GM23338 (cell line): ENCODE measurements around the gene CDC73. TPM values are rescaled to one million over a fixed set of nuclear protein-coding genes. Genes with fewer than 3 reads are reported as not detected.

Source experiments
- ATAC-seq: fragments of 200-7000 bp; cut with Tn5 transposase; 3 replicates; pipeline ENCODE4 v1.9.1; 2020
- DNase-seq: peaks from one replicate; pipeline ENCODE4 v3.0.0-alpha.2; 2015; ENCODE audit warnings: low spot score
- H2AFZ ChIP-seq: fragments of 200-600 bp; sonication (generic); 2 replicates; pipeline ENCODE4 v1.8.0; 2016; ENCODE audit warnings: antibody characterized with exemption, mild to moderate bottlenecking, moderate library complexity
- H3F3A ChIP-seq: fragments of 200-600 bp; sonication (generic); replicated peaks from 2 replicates; pipeline ENCODE4 v1.8.0; 2017; ENCODE audit warnings: antibody characterized with exemption, mixed run types, low read depth
- H3K27ac ChIP-seq: fragments of 200-600 bp; sonication (generic); 2 replicates; pipeline ENCODE4 v1.6.1; 2016; ENCODE audit warnings: low read depth
- H3K27me3 ChIP-seq: fragments of 200-600 bp; sonication (generic); 2 replicates; pipeline ENCODE4 v1.8.0; 2016; ENCODE audit warnings: mild to moderate bottlenecking, mixed run types, moderate library complexity; ENCODE audit not compliant: insufficient read depth
- H3K36me3 ChIP-seq: fragments of 200-600 bp; sonication (generic); 2 replicates; pipeline ENCODE4 v1.8.0; 2016; ENCODE audit warnings: mild to moderate bottlenecking; ENCODE audit not compliant: insufficient read depth
- H3K4me1 ChIP-seq: fragments of 200-600 bp; sonication (generic); 2 replicates; pipeline ENCODE4 v1.8.0; 2016; ENCODE audit warnings: mild to moderate bottlenecking, moderate library complexity; ENCODE audit not compliant: insufficient read depth
- H3K4me2 ChIP-seq: fragments of 200-600 bp; sonication (generic); 2 replicates; pipeline ENCODE4 v1.7.1; 2017; ENCODE audit warnings: mixed run types
- H3K4me3 ChIP-seq: fragments of 200-600 bp; sonication (generic); 2 replicates; pipeline ENCODE4 v1.6.1; 2016; ENCODE audit warnings: mixed run types
- H3K79me2 ChIP-seq: fragments of 200-600 bp; sonication (generic); replicated peaks from 2 replicates; pipeline ENCODE4 v1.8.0; 2017; ENCODE audit warnings: mild to moderate bottlenecking; ENCODE audit not compliant: insufficient read depth
- H3K9me2 ChIP-seq: fragments of 200-600 bp; sonication (generic); 2 replicates; pipeline ENCODE4 v1.8.0; 2017; ENCODE audit not compliant: insufficient read depth
- H4K20me1 ChIP-seq: fragments of 200-600 bp; sonication (generic); replicated peaks from 2 replicates; pipeline ENCODE4 v1.8.0; 2017; ENCODE audit warnings: mild to moderate bottlenecking; ENCODE audit not compliant: insufficient read depth
- H3K27ac Mint-ChIP-seq: 2 replicates; pipeline ENCODE4 v1.8.0; 2020; ENCODE audit warnings: inconsistent platforms, mild to moderate bottlenecking, moderate library complexity, mixed read lengths
- H3K27me3 Mint-ChIP-seq: 3 replicates; pipeline ENCODE4 v1.8.0; 2022; ENCODE audit warnings: low read depth, mild to moderate bottlenecking, moderate library complexity, mixed read lengths, inconsistent platforms; ENCODE audit not compliant: insufficient read depth, poor library complexity
- H3K36me3 Mint-ChIP-seq: 3 replicates; pipeline ENCODE4 v1.8.0; 2021; ENCODE audit warnings: low read depth, mild to moderate bottlenecking, inconsistent platforms, moderate library complexity, mixed read lengths
- H3K4me1 Mint-ChIP-seq: 3 replicates; pipeline ENCODE4 v1.8.0; 2020; ENCODE audit warnings: mild to moderate bottlenecking, inconsistent platforms, mixed read lengths
- H3K4me3 Mint-ChIP-seq: 3 replicates; pipeline ENCODE4 v1.8.0; 2021; ENCODE audit warnings: moderate library complexity, mild to moderate bottlenecking, inconsistent platforms, mixed read lengths
- H3K9me3 Mint-ChIP-seq: 3 replicates; pipeline ENCODE4 v1.8.0; 2020; ENCODE audit warnings: moderate library complexity, mild to moderate bottlenecking, inconsistent platforms, mixed read lengths
- CREB1 ChIP-seq: fragments of 250-450 bp; sonication (Bioruptor Pico); IDR thresholded peaks from 2 replicates; pipeline ENCODE4 v1.5.0; 2020; ENCODE audit warnings: low read depth, mild to moderate bottlenecking, moderate library complexity
- JUNB ChIP-seq: IDR thresholded peaks from one replicate; pipeline ENCODE4 v1.6.1; 2016; ENCODE audit warnings: antibody characterized with exemption; ENCODE audit not compliant: unreplicated experiment
- POLR2AphosphoS5 ChIP-seq: IDR thresholded peaks from 2 replicates; pipeline ENCODE4 v1.6.1; 2016; ENCODE audit warnings: antibody characterized with exemption, low read depth
- STAT1 ChIP-seq: IDR thresholded peaks from one replicate; pipeline ENCODE4 v1.6.1; 2016; ENCODE audit warnings: antibody characterized with exemption; ENCODE audit not compliant: unreplicated experiment
- ZNF114 ChIP-seq: fragments of 250-450 bp; sonication (Bioruptor Pico); IDR thresholded peaks from 2 replicates; pipeline ENCODE4 v1.5.0; 2020; ENCODE audit warnings: mild to moderate bottlenecking, moderate library complexity
- ZNF331 ChIP-seq: fragments of 250-450 bp; sonication (Bioruptor Pico); IDR thresholded peaks from 2 replicates; pipeline ENCODE4 v1.5.0; 2020; ENCODE audit warnings: low read depth, mild to moderate bottlenecking, moderate library complexity
- polyA plus RNA-seq: library from polyadenylated mRNA; unstranded; fragments of >200 nt; fragmentation: Nextera tagmentation; extraction: Ambion mirVana; gene quantifications from 2 replicates; pipeline ENCODE4 v1.2.1, GENCODE V29; 2016
- total RNA-seq: library from RNA; depleted of rRNA; stranded (reverse); fragments of >200 nt; shearing (Covaris generic); gene quantifications from 2 replicates; pipeline ENCODE4 v1.2.3, GENCODE V29; 2014
- TF ChIP-seq, protein P1 (sequence below): IDR thresholded peaks from 2 replicates; pipeline ENCODE4 v1.6.1; 2016; ENCODE audit warnings: antibody characterized with exemption
- TF ChIP-seq, protein P2 (sequence below), 2 experiments: fragments of 200-600 bp in 1 of 2; sonication (generic) in 1 of 2; conservative IDR thresholded peaks; 2 replicates each; pipeline versions ENCODE4 v1.5.1 to v1.6.1; 2016 to 2017; ENCODE audit warnings: antibody characterized with exemption in 2 of 2, low read depth in 2 of 2, mild to moderate bottlenecking in 2 of 2, moderate library complexity in 1 of 2
- TF ChIP-seq, protein P3 (sequence below): fragments of 250-450 bp; sonication (Bioruptor Pico); IDR thresholded peaks from 2 replicates; pipeline ENCODE4 v1.5.0; 2020; ENCODE audit warnings: mild to moderate bottlenecking, moderate library complexity
- TF ChIP-seq, protein P4 (sequence below): IDR thresholded peaks from one replicate; pipeline ENCODE4 v1.6.1; 2018; ENCODE audit warnings: antibody characterized with exemption; ENCODE audit not compliant: unreplicated experiment

Gene CDC73
- total and polyA plus RNA-seq, 2 experiments from 2014 or later, result 40.4 to 63.2 TPM

DNA sequence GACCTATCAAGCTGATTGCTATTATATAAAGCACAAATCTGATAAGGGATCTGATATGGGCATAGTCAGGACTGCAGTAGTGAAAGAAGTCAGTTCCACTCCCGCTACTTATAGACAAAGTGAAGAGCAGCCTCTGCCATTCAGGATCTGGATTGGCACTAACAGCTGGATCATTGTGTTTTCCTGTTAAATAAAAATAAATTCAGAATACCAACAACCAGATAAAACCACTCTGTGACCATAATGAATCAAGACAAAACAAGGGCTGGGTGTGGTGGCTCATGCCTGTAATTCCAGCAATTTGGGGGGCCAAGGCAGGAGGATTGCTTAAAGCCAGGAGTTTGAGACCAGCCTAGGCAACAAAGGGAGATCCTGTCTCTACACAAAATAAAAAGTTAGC lies 11.6 kb upstream of the CDC73 start:
- H3K4me1 ChIP-seq, result peaks cover 25% of the 10 kb centered on the region
- no peak overlapping the region for H3K27ac ChIP-seq
- DNase-seq, result no peak
- H3K79me2 ChIP-seq, result no peaks in the 10 kb centered on the region
- H3K4me3 ChIP-seq, result no peak overlapping the region
- peaks cover 46% of the 10 kb centered on the region for H3K4me1 Mint-ChIP-seq
- H3K27ac Mint-ChIP-seq, result no peak overlapping the region; the same call in 1 of the 2 replicates
- H3K27me3 ChIP-seq, result no peaks in the 10 kb centered on the region
- no peak for TF ChIP-seq ZNF114 (CRISPR knock-in tag)
- H3K9me2 ChIP-seq, result no peaks in the 10 kb centered on the region
- ATAC-seq, result no peak
- peaks cover 2% of the 10 kb centered on the region for H3K27me3 Mint-ChIP-seq
- no peaks in the 10 kb centered on the region for H3K36me3 Mint-ChIP-seq
- no peaks in the 10 kb centered on the region for H3F3A ChIP-seq
- H4K20me1 ChIP-seq, result no peaks in the 10 kb centered on the region
- H3K36me3 ChIP-seq, result no peaks in the 10 kb centered on the region
- H3K4me3 Mint-ChIP-seq, result no peak overlapping the region
- H2AFZ ChIP-seq, result peak overlapping the region; percentile 53; the same call in 1 of the 2 replicates
- no peaks in the 10 kb centered on the region for H3K9me3 Mint-ChIP-seq
- H3K4me2 ChIP-seq, result no peak overlapping the region

DNA sequence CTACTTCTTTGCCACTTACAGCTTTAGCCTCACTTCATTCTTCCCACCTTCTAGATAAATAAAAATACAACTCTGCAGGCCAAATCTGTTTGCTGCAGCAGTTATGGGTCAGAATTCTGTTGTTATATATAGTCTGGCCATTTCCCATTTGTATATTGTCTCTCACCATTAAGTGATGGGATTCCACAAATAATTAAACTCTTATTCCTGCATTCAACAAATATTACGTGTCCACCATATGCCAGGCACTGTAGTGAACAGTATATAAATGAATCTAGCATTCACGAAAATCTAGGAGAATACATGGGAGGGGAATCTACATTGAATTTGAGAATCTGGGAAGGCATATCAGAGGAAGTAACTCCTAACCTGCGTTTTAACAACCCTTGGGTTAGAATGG lies 11.0 kb upstream of the CDC73 start:
- Mint-ChIP-seq H3K36me3 (no peaks in the 10 kb centered on the region), H3K27ac (no peak overlapping the region), H3K27me3 (peaks cover 2% of the 10 kb centered on the region), H3K4me1 (peaks cover 46% of the 10 kb centered on the region), H3K4me3 (no peak overlapping the region), H3K9me3 (no peaks in the 10 kb centered on the region)
- H3K79me2 ChIP-seq, result no peaks in the 10 kb centered on the region
- no peak for DNase-seq
- H3K27ac ChIP-seq, result no peak overlapping the region
- peaks cover 25% of the 10 kb centered on the region for H3K4me1 ChIP-seq
- no peaks in the 10 kb centered on the region for H3K9me2 ChIP-seq
- H3K27me3 ChIP-seq, result no peaks in the 10 kb centered on the region
- peak overlapping the region; percentile 53; the same call in 1 of the 2 replicates for H2AFZ ChIP-seq
- no peaks in the 10 kb centered on the region for H4K20me1 ChIP-seq
- no peaks in the 10 kb centered on the region for H3K36me3 ChIP-seq
- no peak overlapping the region for H3K4me3 ChIP-seq
- no peak overlapping the region for H3K4me2 ChIP-seq
- no peaks in the 10 kb centered on the region for H3F3A ChIP-seq
- no peak for ATAC-seq
- no peak for TF ChIP-seq JUNB
- TF ChIP-seq, protein P1, sequence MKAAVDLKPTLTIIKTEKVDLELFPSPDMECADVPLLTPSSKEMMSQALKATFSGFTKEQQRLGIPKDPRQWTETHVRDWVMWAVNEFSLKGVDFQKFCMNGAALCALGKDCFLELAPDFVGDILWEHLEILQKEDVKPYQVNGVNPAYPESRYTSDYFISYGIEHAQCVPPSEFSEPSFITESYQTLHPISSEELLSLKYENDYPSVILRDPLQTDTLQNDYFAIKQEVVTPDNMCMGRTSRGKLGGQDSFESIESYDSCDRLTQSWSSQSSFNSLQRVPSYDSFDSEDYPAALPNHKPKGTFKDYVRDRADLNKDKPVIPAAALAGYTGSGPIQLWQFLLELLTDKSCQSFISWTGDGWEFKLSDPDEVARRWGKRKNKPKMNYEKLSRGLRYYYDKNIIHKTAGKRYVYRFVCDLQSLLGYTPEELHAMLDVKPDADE, result no peak
- TF ChIP-seq, protein P2, sequence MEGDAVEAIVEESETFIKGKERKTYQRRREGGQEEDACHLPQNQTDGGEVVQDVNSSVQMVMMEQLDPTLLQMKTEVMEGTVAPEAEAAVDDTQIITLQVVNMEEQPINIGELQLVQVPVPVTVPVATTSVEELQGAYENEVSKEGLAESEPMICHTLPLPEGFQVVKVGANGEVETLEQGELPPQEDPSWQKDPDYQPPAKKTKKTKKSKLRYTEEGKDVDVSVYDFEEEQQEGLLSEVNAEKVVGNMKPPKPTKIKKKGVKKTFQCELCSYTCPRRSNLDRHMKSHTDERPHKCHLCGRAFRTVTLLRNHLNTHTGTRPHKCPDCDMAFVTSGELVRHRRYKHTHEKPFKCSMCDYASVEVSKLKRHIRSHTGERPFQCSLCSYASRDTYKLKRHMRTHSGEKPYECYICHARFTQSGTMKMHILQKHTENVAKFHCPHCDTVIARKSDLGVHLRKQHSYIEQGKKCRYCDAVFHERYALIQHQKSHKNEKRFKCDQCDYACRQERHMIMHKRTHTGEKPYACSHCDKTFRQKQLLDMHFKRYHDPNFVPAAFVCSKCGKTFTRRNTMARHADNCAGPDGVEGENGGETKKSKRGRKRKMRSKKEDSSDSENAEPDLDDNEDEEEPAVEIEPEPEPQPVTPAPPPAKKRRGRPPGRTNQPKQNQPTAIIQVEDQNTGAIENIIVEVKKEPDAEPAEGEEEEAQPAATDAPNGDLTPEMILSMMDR (conservative IDR thresholded peaks at IDR 0.05; ENCODE audit: low read depth in 2 of 2), result no peak
- no peak for TF ChIP-seq STAT1
- no peak for TF ChIP-seq CREB1
- TF ChIP-seq POLR2AphosphoS5, result no peak
- TF ChIP-seq, protein P3, sequence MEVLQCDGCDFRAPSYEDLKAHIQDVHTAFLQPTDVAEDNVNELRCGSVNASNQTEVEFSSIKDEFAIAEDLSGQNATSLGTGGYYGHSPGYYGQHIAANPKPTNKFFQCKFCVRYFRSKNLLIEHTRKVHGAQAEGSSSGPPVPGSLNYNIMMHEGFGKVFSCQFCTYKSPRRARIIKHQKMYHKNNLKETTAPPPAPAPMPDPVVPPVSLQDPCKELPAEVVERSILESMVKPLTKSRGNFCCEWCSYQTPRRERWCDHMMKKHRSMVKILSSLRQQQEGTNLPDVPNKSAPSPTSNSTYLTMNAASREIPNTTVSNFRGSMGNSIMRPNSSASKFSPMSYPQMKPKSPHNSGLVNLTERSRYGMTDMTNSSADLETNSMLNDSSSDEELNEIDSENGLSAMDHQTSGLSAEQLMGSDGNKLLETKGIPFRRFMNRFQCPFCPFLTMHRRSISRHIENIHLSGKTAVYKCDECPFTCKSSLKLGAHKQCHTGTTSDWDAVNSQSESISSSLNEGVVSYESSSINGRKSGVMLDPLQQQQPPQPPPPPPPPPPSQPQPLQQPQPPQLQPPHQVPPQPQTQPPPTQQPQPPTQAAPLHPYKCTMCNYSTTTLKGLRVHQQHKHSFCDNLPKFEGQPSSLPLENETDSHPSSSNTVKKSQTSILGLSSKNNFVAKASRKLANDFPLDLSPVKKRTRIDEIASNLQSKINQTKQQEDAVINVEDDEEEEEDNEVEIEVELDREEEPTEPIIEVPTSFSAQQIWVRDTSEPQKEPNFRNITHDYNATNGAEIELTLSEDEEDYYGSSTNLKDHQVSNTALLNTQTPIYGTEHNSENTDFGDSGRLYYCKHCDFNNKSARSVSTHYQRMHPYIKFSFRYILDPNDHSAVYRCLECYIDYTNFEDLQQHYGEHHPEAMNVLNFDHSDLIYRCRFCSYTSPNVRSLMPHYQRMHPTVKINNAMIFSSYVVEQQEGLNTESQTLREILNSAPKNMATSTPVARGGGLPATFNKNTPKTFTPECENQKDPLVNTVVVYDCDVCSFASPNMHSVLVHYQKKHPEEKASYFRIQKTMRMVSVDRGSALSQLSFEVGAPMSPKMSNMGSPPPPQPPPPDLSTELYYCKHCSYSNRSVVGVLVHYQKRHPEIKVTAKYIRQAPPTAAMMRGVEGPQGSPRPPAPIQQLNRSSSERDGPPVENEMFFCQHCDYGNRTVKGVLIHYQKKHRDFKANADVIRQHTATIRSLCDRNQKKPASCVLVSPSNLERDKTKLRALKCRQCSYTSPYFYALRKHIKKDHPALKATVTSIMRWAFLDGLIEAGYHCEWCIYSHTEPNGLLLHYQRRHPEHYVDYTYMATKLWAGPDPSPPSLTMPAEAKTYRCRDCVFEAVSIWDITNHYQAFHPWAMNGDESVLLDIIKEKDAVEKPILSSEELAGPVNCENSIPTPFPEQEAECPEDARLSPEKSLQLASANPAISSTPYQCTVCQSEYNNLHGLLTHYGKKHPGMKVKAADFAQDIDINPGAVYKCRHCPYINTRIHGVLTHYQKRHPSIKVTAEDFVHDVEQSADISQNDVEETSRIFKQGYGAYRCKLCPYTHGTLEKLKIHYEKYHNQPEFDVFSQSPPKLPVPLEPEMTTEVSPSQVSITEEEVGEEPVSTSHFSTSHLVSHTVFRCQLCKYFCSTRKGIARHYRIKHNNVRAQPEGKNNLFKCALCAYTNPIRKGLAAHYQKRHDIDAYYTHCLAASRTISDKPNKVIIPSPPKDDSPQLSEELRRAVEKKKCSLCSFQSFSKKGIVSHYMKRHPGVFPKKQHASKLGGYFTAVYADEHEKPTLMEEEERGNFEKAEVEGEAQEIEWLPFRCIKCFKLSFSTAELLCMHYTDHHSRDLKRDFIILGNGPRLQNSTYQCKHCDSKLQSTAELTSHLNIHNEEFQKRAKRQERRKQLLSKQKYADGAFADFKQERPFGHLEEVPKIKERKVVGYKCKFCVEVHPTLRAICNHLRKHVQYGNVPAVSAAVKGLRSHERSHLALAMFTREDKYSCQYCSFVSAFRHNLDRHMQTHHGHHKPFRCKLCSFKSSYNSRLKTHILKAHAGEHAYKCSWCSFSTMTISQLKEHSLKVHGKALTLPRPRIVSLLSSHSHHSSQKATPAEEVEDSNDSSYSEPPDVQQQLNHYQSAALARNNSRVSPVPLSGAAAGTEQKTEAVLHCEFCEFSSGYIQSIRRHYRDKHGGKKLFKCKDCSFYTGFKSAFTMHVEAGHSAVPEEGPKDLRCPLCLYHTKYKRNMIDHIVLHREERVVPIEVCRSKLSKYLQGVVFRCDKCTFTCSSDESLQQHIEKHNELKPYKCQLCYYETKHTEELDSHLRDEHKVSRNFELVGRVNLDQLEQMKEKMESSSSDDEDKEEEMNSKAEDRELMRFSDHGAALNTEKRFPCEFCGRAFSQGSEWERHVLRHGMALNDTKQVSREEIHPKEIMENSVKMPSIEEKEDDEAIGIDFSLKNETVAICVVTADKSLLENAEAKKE (CRISPR knock-in tag), result no peak
- no peak for TF ChIP-seq ZNF331 (CRISPR knock-in tag)
- TF ChIP-seq, protein P4, sequence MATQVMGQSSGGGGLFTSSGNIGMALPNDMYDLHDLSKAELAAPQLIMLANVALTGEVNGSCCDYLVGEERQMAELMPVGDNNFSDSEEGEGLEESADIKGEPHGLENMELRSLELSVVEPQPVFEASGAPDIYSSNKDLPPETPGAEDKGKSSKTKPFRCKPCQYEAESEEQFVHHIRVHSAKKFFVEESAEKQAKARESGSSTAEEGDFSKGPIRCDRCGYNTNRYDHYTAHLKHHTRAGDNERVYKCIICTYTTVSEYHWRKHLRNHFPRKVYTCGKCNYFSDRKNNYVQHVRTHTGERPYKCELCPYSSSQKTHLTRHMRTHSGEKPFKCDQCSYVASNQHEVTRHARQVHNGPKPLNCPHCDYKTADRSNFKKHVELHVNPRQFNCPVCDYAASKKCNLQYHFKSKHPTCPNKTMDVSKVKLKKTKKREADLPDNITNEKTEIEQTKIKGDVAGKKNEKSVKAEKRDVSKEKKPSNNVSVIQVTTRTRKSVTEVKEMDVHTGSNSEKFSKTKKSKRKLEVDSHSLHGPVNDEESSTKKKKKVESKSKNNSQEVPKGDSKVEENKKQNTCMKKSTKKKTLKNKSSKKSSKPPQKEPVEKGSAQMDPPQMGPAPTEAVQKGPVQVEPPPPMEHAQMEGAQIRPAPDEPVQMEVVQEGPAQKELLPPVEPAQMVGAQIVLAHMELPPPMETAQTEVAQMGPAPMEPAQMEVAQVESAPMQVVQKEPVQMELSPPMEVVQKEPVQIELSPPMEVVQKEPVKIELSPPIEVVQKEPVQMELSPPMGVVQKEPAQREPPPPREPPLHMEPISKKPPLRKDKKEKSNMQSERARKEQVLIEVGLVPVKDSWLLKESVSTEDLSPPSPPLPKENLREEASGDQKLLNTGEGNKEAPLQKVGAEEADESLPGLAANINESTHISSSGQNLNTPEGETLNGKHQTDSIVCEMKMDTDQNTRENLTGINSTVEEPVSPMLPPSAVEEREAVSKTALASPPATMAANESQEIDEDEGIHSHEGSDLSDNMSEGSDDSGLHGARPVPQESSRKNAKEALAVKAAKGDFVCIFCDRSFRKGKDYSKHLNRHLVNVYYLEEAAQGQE, result no peak
